IPS-NIHi7 (cell line): Measurements from ENCODE around the gene ELL2.
A peak's percentile ranks its signal among the peaks of the same experiment; 100 is the strongest.

ENCODE experiments used
- DNase-seq: peaks from one replicate; pipeline ENCODE4 v3.0.0; 2012; ENCODE audit warnings: mixed read lengths; ENCODE audit errors: extremely low spot score

The ELL2 gene

GRCh38 chr5:95983080-95983479 lies 21.4 kb upstream of the ELL2 start:
- DNase-seq: no peak

- DNase-seq: no peak
Observed at GRCh38 chr5:95976606-95977005, 15.0 kb upstream of the ELL2 start.

DNA sequence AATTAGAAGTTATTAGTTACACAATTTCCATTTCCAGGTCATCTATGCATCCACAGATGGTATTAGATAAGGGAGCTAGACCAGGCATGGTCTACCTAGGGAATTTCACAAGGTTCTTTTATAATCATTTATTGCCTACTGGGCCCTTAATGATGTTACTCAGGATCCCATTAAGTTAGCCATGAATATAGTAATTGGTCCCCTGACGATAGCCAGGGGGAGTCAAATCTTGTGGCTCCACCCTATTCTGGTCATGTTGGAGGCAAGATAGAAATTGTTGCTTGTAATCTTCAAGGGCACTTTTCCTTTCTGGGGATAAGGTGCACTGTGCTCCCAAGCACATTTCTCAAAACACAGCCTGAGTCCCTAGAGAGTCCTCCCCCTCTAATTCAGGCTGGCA lies 14.1 kb upstream of the ELL2 start:
- DNase-seq: no peak

GRCh38 chr5:95973793-95974325 lies 12.2 kb upstream of the ELL2 start:
- DNase-seq: no peak

DNA sequence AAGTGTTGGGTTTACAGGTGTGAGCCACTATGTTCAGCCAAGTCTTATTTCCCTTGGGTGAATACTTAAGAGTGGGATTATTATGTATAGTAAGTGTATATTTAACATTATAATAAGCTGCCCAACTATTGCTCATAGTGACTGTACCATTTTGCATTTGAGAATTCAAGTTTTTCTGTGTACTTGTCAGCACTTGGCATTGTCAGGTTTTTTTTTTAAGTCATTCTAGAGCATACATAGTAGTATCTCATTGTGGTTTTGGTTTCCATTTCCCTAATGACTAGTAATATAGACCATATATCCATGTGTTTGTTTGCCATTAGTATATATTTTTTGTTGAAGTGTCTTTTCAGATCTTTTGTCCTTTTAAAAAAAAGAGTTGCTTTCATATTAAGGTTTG lies 10.5 kb upstream of the ELL2 start:
- DNase-seq: no peak

GRCh38 chr5:95970359-95970704 lies 8.7 kb upstream of the ELL2 start:
- DNase-seq: no peak

- DNase-seq: no peak
Observed at GRCh38 chr5:95969651-95970358, 8.2 kb upstream of the ELL2 start.

- no peak for DNase-seq
Observed at GRCh38 chr5:95969055-95969454, 7.4 kb upstream of the ELL2 start.

DNA sequence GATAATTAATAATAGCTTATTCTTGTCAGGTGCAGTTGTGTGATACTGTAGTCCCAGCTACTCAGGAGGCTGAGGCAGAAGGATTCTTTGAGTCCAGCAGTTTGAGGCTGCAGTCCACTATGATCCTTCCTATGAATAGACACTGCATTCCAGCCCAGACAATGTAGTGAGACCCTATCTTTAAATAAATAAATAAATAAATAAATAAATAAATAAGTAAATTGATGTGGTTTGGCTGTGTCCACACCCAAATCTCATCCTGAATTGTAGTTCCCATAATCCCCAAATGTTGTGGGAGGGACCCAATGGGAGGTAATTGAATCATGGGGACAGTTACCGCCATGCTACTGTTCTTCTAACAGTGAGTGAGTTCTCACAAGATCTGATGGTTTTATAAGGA lies 5.6 kb upstream of the ELL2 start:
- DNase-seq: no peak

GRCh38 chr5:95966005-95966404 lies 4.4 kb upstream of the ELL2 start:
- DNase-seq: no peak

GRCh38 chr5:95963650-95964410 lies 2.2 kb upstream of the ELL2 start:
- DNase-seq: peak; percentile 31

GRCh38 chr5:95962785-95963184 lies 1.1 kb upstream of the ELL2 start:
- peak; percentile 65 for DNase-seq

- no peak for DNase-seq
Observed at GRCh38 chr5:95962475-95962773, 773 bp upstream of the ELL2 start.

DNA sequence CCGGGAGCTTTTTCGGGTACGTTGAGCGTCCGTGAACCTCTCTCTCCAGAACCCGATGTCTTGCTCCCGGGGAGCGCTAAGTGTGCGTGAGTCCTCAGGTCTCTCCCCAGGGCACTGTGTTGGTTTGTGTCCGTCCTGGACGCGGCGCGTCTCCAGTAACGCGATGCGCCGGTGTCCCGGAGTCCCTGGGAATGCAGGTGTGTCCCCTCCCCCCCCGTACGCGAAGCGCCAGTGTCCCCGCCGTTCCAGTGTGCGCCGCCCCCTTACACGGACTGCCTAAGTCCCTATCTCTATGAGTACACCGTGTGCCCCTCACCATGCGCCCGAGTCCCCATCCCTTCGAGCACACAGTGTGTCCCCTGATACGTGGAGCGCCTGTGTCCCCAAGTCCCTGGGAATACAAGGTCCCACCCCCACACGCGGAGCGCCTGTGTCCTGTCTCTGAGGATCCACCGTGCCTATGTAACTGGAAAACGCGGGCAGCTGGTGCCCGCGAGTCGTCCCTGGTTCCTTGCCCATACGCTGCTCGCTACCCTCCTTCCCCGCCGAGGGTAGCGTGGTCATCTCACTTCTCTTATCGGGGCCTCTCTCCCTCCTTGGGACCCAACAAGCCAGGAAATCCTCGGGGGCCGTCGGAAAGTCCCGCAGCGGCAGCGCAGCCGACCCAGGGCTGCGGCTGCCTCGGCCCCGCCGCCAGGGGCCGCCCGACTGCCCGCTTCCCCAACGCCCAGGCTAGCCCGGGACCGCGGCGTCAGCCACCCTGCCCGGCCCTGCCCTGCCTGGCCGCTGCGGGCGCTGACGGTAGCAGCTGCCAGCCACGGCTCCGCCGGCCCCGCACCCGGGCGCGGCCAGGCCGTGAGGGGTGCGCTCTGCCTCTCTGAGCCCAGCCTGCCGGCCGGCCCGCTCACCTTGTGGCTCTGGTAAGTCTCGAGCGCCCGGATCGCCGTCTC lies 709 bp downstream of the ELL2 start:
- DNase-seq: peak; percentile 68

GRCh38 chr5:95959888-95960666 lies 1.6 kb downstream of the ELL2 start:
- DNase-seq: no peak

GRCh38 chr5:95959051-95959887 lies 2.4 kb downstream of the ELL2 start:
- peak; percentile 22 for DNase-seq

GRCh38 chr5:95958310-95959014 lies 3.2 kb downstream of the ELL2 start:
- no peak for DNase-seq

DNA sequence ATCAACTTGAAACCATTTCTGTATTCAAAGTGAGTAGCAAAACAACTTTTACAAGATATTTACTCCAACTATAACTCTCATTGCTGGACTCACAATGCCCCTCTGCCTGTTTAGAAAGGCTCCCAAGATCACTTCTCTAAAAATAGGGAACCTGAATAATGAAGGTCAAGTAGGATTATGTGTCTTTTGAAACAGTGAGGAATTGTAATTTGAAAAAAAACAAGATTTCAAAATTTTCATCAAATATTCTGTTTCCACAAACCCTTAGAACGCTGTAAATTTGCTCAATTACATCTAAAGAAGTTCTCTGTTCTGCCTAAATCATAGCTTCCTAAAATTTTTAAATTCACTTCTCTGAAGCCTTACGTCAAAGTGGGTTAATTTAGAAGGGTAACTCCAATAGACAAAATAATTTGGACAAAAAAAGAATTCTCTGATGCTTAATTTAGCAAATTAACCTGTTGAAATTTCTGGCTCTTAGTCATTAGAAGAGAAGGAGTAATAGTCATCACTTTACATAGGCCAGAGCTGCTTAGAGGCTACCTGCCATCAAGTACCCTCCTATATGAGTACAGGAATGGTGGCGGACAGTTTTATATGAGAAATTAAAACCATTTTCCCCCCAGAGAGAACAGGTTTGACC lies 4.0 kb downstream of the ELL2 start:
- DNase-seq: no peak

DNA sequence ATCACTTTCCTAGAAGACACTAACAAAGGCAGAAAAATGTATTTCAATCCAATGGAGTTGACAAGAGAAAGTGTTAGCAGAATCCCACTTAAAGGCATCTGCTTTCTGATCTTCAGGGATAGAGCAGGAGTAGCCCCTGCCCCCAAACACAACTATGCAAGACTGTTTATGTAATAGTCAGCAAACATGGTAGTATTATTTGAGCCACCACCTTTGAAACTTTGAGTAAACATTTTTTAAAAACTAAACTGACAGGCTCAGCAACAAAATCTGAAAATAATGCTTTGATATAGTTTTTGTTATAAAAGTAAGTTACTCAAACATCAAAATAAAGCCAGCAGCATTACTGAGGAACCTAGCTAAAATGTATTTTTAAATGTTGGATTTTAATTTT lies 4.8 kb downstream of the ELL2 start:
- no peak for DNase-seq
